ENCODE measurements around the gene NCS1.

NCS1 gene

DNA sequence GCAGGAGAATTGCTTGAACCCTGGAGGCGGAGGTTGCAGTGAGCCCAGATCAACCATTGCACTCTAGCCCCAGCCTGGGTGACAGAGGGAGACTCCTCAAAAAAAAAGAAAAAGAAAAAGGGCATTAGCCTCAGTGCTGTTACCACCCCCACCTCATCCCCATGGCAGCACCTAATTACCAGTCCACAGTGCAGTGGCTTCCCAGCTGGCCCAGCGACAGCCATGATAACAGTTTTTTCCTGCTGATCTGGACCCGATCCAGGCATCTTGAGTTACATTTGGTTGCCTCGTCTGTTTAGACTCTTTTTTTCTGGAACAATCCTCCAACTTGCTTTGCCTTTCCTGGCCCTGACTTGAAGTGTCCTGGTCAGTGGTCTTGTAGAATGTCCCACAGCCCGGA is 24.4 kb downstream of the NCS1 start:
- TF ChIP-seq, protein P1, sequence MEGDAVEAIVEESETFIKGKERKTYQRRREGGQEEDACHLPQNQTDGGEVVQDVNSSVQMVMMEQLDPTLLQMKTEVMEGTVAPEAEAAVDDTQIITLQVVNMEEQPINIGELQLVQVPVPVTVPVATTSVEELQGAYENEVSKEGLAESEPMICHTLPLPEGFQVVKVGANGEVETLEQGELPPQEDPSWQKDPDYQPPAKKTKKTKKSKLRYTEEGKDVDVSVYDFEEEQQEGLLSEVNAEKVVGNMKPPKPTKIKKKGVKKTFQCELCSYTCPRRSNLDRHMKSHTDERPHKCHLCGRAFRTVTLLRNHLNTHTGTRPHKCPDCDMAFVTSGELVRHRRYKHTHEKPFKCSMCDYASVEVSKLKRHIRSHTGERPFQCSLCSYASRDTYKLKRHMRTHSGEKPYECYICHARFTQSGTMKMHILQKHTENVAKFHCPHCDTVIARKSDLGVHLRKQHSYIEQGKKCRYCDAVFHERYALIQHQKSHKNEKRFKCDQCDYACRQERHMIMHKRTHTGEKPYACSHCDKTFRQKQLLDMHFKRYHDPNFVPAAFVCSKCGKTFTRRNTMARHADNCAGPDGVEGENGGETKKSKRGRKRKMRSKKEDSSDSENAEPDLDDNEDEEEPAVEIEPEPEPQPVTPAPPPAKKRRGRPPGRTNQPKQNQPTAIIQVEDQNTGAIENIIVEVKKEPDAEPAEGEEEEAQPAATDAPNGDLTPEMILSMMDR (IDR thresholded peaks at IDR 0.05; ENCODE audit: insufficient read depth, low read length, missing control alignments): no peak
- H3K4me3 ChIP-seq (ENCODE audit: low read depth, low read length): no peak overlapping the region
- CTCF ChIA-PET: interaction anchor here (3.0 kb wide), 1 partner anchor 47 kb away, joined by 12 read pairs; no protein-coding TSS in a partner anchor
- POLR2A ChIA-PET: no interaction called here
- no peak for DNase-seq (ENCODE audit: low read depth, low spot score)

DNA sequence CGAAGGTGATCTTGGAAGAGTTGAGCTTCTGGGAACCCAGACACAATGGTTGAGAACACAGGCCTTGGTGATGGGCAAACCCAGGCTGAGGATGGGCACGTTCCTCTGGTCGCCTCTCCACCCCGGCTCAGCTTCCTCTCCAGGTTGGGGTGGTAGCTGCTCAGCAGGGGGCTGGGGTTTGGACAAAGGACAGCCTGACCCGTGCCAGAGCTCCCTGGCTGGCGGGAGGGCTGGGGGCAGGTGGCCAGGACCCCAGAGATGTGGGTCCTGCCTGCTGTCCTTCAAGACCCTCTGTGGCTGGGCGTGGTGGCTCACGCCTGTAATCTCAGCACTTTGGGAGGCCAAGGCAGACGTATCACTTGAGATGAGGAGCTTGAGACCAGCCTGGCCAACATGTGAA is 25.2 kb downstream of the NCS1 start:
- CTCF ChIA-PET: interaction anchor here (2.8 to 3.0 kb wide), 2 partner anchors 39 to 46 kb away, joined by 10 to 12 read pairs; no protein-coding TSS in a partner anchor
- DNase-seq (ENCODE audit: low read depth, low spot score): no peak
- POLR2A ChIA-PET: no interaction called here
- H3K4me3 ChIP-seq (ENCODE audit: low read depth, low read length): no peak overlapping the region
- TF ChIP-seq, protein P1 (IDR thresholded peaks at IDR 0.05; ENCODE audit: insufficient read depth, low read length, missing control alignments): no peak

DNA sequence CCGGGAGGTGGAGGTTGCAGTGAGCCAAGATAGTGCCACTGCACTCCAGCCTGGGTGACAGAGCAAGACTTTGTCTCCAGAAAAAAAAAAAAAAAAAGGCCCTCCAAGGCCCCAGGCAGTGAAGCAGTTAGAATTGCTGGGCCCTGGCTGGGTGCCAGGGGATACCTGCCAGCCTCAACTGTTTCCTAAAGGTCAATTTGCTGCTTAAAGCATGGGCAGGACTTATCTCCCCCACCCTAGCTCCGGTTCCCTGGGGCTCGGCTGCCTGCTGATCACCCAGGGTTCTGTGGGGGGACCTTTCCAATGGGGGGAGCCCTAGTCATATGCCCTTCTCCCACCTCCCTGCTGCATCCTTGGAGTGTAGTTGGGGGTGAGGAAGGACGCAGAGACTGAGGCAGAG is 25.7 kb downstream of the NCS1 start:
- ChIA-PET POLR2A (no interaction called here), CTCF (interaction anchor here (2.8 to 3.0 kb wide), 2 partner anchors 39 to 45 kb away, joined by 10 to 12 read pairs; no protein-coding TSS in a partner anchor)

DNA sequence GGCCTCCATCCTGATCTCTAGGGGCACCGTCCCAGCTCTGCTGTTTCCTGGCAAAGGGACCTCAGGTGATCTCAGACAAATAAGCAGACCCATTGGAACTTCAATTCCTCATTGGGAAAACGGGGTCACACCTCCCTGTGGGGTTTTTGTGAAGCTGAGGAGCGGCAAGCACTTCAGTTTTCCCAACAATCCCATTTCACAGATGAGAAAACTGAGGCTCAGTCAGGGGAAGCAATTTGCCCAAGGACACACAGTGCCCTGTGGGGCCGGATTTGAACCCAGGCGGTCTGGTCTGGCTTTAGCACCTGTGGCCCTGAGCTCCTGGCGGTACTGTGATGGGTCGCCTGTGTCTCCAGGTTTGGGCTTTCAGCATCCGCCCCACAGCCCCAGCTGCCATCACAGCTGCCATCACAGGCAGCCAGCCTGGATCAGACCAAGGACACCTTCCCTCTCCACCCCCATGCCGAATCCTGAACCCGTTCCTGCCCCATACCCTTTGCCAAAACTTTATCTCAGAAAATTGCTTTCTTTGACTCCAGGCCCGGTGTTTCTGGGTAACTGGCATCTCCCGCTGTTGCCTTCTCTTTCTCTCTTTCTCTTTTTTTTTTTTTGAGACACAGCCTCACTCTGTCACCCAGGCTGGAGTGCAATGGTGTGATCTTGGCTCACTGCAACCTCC is 26.4 kb downstream of the NCS1 start:
- DNase-seq (ENCODE audit: low read depth, low spot score): no peak
- POLR2A ChIA-PET: no interaction called here
- TF ChIP-seq, protein P1 (IDR thresholded peaks at IDR 0.05; ENCODE audit: insufficient read depth, low read length, missing control alignments): no peak
- no peak overlapping the region for H3K4me3 ChIP-seq (ENCODE audit: low read depth, low read length)
- CTCF ChIA-PET: interaction anchor here (1.6 to 3.0 kb wide), 3 partner anchors 12 to 45 kb away, joined by 4 to 12 read pairs (median 10); no protein-coding TSS in a partner anchor

More for the DNA sequence above, 25.7 kb downstream of the NCS1 start:
- H3K4me3 ChIP-seq (ENCODE audit: low read depth, low read length): no peak overlapping the region
- DNase-seq (ENCODE audit: low read depth, low spot score): no peak
- TF ChIP-seq, protein P1 (IDR thresholded peaks at IDR 0.05; ENCODE audit: insufficient read depth, low read length, missing control alignments): no peak

DNA sequence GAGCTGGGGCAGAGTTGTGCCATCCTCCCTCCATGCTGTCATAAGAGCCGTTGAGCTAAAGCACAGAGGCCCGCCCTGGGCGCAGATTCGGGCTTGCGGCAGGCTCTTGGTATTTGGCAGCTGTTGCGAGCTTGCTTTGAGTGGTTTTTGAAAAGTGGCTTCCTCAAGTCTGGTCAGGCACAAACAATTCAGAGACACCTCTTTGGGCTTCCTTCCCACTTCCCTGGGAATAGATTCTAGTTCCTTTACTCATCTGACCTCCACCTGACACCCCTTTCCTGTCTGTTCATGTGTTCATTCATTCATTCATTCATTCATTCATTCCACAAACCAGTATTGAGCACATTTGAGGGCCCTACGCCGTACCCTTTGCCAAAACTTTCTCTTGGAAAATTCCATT is 27.4 kb downstream of the NCS1 start:
- TF ChIP-seq, protein P1 (IDR thresholded peaks at IDR 0.05; ENCODE audit: insufficient read depth, low read length, missing control alignments): no peak
- ChIA-PET CTCF (interaction anchor here (1.6 to 2.8 kb wide), 2 partner anchors 11 to 37 kb away, joined by 4 to 10 read pairs; no protein-coding TSS in a partner anchor), POLR2A (no interaction called here)
- no peak for DNase-seq (ENCODE audit: low read depth, low spot score)
- no peak overlapping the region for H3K4me3 ChIP-seq (ENCODE audit: low read depth, low read length)

DNA sequence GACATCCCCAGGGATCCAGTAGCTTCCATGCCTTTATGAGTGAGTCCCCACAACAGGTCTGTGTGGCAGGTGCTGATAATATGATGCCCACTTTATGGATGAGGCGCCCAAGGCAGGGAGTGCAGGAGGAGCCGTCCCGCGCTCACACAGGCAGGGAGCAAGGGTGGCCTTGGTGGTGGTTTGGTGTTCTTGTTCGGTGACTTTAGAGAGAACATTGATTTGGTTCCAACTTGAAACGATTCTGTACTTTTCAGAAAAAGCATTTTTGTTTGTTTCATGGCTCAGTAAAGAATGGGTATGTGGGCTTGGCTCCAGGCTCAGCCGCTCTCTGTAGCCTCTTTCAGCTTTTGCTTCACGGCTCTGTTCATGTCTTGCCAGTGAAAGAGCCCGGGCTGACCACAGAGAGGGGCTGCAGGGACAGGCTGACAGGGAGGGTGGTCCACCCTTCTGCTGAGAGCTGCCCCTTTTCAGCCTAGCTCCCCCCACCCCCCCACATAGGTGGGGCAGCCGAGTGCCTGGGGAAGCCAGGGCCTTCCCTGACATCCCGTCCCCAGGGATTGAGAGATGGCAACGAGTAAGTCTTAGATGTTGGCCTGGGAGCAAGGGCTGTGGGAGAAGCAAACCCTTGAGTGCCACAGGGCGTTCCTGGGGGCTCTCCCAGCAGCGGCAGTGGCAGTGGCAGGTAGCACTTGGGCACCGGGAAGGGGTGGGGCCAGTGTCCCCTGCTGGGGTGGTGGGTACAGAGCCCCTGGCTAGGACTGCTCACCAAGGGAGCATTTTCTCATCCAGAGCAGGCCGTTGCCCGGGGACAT is 28.0 kb downstream of the NCS1 start:
- CTCF ChIA-PET: interaction anchor here (0.6 to 2.8 kb wide), 4 partner anchors 10 to 45 kb away, joined by 3 to 10 read pairs (median 4); no protein-coding TSS in a partner anchor

More for the DNA sequence above, 28.0 kb downstream of the NCS1 start:
- no peak for DNase-seq (ENCODE audit: low read depth, low spot score)
- no peak overlapping the region for H3K4me3 ChIP-seq (ENCODE audit: low read depth, low read length)
- TF ChIP-seq, protein P1 (IDR thresholded peaks at IDR 0.05; ENCODE audit: insufficient read depth, low read length, missing control alignments): no peak
- POLR2A ChIA-PET: no interaction called here

Measured in AG04449 (cell line).